HepG2 (cell line): Measurements from ENCODE around the gene ERBB3. TPM values are rescaled to one million over a fixed set of nuclear protein-coding genes. Genes with fewer than 3 reads are reported as not detected.
A peak's percentile ranks its signal among the peaks of the same experiment; 100 is the strongest.

Experiments used
- BRF2 ChIP-seq: sonication (generic); formaldehyde crosslinking; IDR thresholded peaks from 2 replicates; pipeline ENCODE4 v1.8.1; 2022; ENCODE audit warnings: mild to moderate bottlenecking, missing genetic modification reagents
- CENPBD1 ChIP-seq: sonication (generic); formaldehyde crosslinking; IDR thresholded peaks from 2 replicates; pipeline ENCODE4 v1.8.0; 2022; ENCODE audit warnings: missing genetic modification reagents, low read depth, mild to moderate bottlenecking, borderline replicate concordance
- FLYWCH1 ChIP-seq: sonication (generic); formaldehyde crosslinking; IDR thresholded peaks from 2 replicates; pipeline ENCODE4 v1.8.1; 2023; ENCODE audit warnings: mild to moderate bottlenecking, missing genetic modification reagents
- FOXO4 ChIP-seq: sonication (generic); formaldehyde crosslinking; conservative IDR thresholded peaks from 2 replicates; pipeline ENCODE4 v1.8.1; 2023; ENCODE audit warnings: missing genetic modification reagents
- KAT2B ChIP-seq: fragments of 150-350 bp; IDR thresholded peaks from 2 replicates; pipeline ENCODE4 v1.6.1; 2014; ENCODE audit warnings: low read depth, low read length, borderline replicate concordance
- KAT7 ChIP-seq: IDR thresholded peaks from 2 replicates; pipeline ENCODE4 v1.6.1; 2018; ENCODE audit warnings: borderline replicate concordance, missing compliant biosample characterization
- NFE2 ChIP-seq: sonication (generic); formaldehyde crosslinking; IDR thresholded peaks from 2 replicates; pipeline ENCODE4 v1.4.0; 2020; ENCODE audit warnings: missing genetic modification reagents
- PBX3 ChIP-seq: sonication (generic); formaldehyde crosslinking; IDR thresholded peaks from 2 replicates; pipeline ENCODE4 v1.8.1; 2023; ENCODE audit warnings: missing genetic modification reagents, inconsistent platforms, borderline replicate concordance
- POLR2AphosphoS5 ChIP-seq: IDR thresholded peaks from 2 replicates; pipeline ENCODE4 v1.6.1; 2012; ENCODE audit warnings: low read depth, low read length
- PRPF4 ChIP-seq: fragments of 200-400 bp; formaldehyde crosslinking; IDR thresholded peaks from 2 replicates; pipeline ENCODE4 v1.6.1; 2016; ENCODE audit warnings: low read length, low read depth; ENCODE audit not compliant: poor library complexity, severe bottlenecking
- RARA ChIP-seq: IDR thresholded peaks from 2 replicates; pipeline ENCODE4 v1.6.1; 2016; ENCODE audit warnings: missing genetic modification reagents, missing compliant biosample characterization
- RFX3 ChIP-seq: IDR thresholded peaks from 2 replicates; pipeline ENCODE4 v1.6.1; 2016; ENCODE audit warnings: missing biosample characterization, missing genetic modification reagents
- RNF219 ChIP-seq: sonication (generic); formaldehyde crosslinking; IDR thresholded peaks from 2 replicates; pipeline ENCODE4 v1.5.0; 2020; ENCODE audit warnings: mild to moderate bottlenecking, missing genetic modification reagents
- TERF1 ChIP-seq: sonication (generic); formaldehyde crosslinking; IDR thresholded peaks from 2 replicates; pipeline ENCODE4 v1.8.0; 2022; ENCODE audit warnings: mild to moderate bottlenecking, missing genetic modification reagents, moderate library complexity
- TOE1 ChIP-seq: sonication (generic); formaldehyde crosslinking; IDR thresholded peaks from 2 replicates; pipeline ENCODE4 v1.4.0; 2020; ENCODE audit warnings: mild to moderate bottlenecking, missing genetic modification reagents
- ZNF253 ChIP-seq: sonication (generic); formaldehyde crosslinking; IDR thresholded peaks from 2 replicates; pipeline ENCODE4 v1.8.0; 2022; ENCODE audit warnings: mild to moderate bottlenecking, missing genetic modification reagents, borderline replicate concordance
- ZNF543 ChIP-seq: sonication (generic); formaldehyde crosslinking; IDR thresholded peaks from 2 replicates; pipeline ENCODE4 v1.4.0; 2020; ENCODE audit warnings: mild to moderate bottlenecking, missing genetic modification reagents
- ZNF577 ChIP-seq: sonication (generic); formaldehyde crosslinking; IDR thresholded peaks from 2 replicates; pipeline ENCODE4 v1.4.0; 2020; ENCODE audit warnings: mild to moderate bottlenecking, low read depth, missing genetic modification reagents, borderline replicate concordance
- ZNF619 ChIP-seq: sonication (generic); formaldehyde crosslinking; IDR thresholded peaks from 2 replicates; pipeline ENCODE4 v1.4.0; 2020; ENCODE audit warnings: mild to moderate bottlenecking, missing genetic modification reagents
- ZNF652 ChIP-seq: IDR thresholded peaks from 2 replicates; pipeline ENCODE4 v1.6.1; 2016; ENCODE audit warnings: low read depth, borderline replicate concordance
- ZSCAN21 ChIP-seq: sonication (generic); formaldehyde crosslinking; IDR thresholded peaks from 2 replicates; pipeline ENCODE4 v1.8.0; 2022; ENCODE audit warnings: mild to moderate bottlenecking, missing genetic modification reagents, moderate library complexity, borderline replicate concordance
- polyA plus RNA-seq, 8 experiments: library from polyadenylated mRNA; depleted of rRNA in 3 of 8; stranded (reverse) in 7 of 8; unstranded in 1 of 8; fragments of >200 nt; fragmentation: Illumina TruSeq in 4 of 8; extraction: Trizol in 4 of 8; gene quantifications; 2 replicates each; pipeline versions ENCODE4 v1.2.1 to v1.2.3, GENCODE V29; 2011 to 2016; ENCODE audit warnings: low read depth in 4 of 8, missing spikeins in 1 of 8, mixed read lengths in 1 of 8; ENCODE audit not compliant: insufficient read depth in 1 of 8
- total RNA-seq, 5 experiments: library from RNA; depleted of rRNA; stranded (reverse); fragments of >200 nt; fragmentation: Illumina TruSeq; extraction: Trizol; gene quantifications; 2 replicates each; pipeline ENCODE4 v1.2.3, GENCODE V29; 2016; ENCODE audit warnings: low read depth in 1 of 5

ERBB3 gene
- total and polyA plus RNA-seq, 2 of the 13 experiments (the other 11 are each of a cell fraction or from before 2014, with no cell fraction given): 93.6 to 358 TPM

GRCh38 chr12:56041552-56042429, 38.2 kb upstream of the ERBB3 start, which contains the start of gene RPS26 (continued):
- TF ChIP-seq CENPBD1: no peak
- 0 out of 2 replicates have a peak, but pooled peaks have one; percentile 40 for TF ChIP-seq ZNF619 (CRISPR knock-in tag)
- TF ChIP-seq FOXO4: no peak
- no peak for TF ChIP-seq TERF1 (CRISPR knock-in tag)
- no peak for TF ChIP-seq BRF2 (CRISPR knock-in tag)
- peak; percentile 100 for TF ChIP-seq POLR2AphosphoS5
- TF ChIP-seq ZNF652 (CRISPR knock-in tag): peak; percentile 11; the same call in 1 of the 2 replicates
- 0 out of 2 replicates have a peak, but pooled peaks have one; percentile 47 for TF ChIP-seq RNF219 (CRISPR knock-in tag)
- no peak for TF ChIP-seq PRPF4
- no peak for TF ChIP-seq FLYWCH1 (CRISPR knock-in tag)
- TF ChIP-seq PBX3 (CRISPR knock-in tag): peak; percentile 78; the same call in 1 of the 2 replicates
- TF ChIP-seq ZSCAN21 (CRISPR knock-in tag): no peak; the same call in none of the 2 replicates
- TF ChIP-seq RFX3 (CRISPR knock-in tag): no peak; the same call in 1 of the 2 replicates
- no peak for TF ChIP-seq ZNF253 (CRISPR knock-in tag)
- no peak for TF ChIP-seq KAT2B
- peak; percentile 78 for TF ChIP-seq TOE1 (CRISPR knock-in tag)
- no peak for TF ChIP-seq KAT7
- TF ChIP-seq RARA (CRISPR knock-in tag): peak; percentile 9; the same call in 1 of the 2 replicates
- 0 out of 2 replicates have a peak, but pooled peaks have one; percentile 42 for TF ChIP-seq ZNF543 (CRISPR knock-in tag)
- TF ChIP-seq NFE2 (CRISPR knock-in tag): no peak
- no peak for TF ChIP-seq ZNF577 (CRISPR knock-in tag)
